ENCODE measurements around the gene TTYH2.
A peak's percentile ranks its signal among the peaks of the same experiment; 100 is the strongest.

Gene TTYH2

GRCh38 chr17:74194682-74195081 lies 18.7 kb upstream of the TTYH2 start:
- DNase-seq (ENCODE audit: low spot score): no peak

GRCh38 chr17:74196541-74197317 lies 16.6 kb upstream of the TTYH2 start:
- DNase-seq (ENCODE audit: low spot score): no peak

GRCh38 chr17:74197801-74198200 lies 15.6 kb upstream of the TTYH2 start:
- no peak for DNase-seq (ENCODE audit: low spot score)

GRCh38 chr17:74198694-74199093 lies 14.7 kb upstream of the TTYH2 start:
- no peak for DNase-seq (ENCODE audit: low spot score)

GRCh38 chr17:74199306-74200092 lies 13.9 kb upstream of the TTYH2 start:
- peak; percentile 93 for DNase-seq (ENCODE audit: low spot score)

GRCh38 chr17:74200112-74200511 lies 13.3 kb upstream of the TTYH2 start:
- no peak for DNase-seq (ENCODE audit: low spot score)

- DNase-seq (ENCODE audit: low spot score): peak; percentile 76
Observed at GRCh38 chr17:74201250-74201649, 12.1 kb upstream of the TTYH2 start.

- DNase-seq (ENCODE audit: low spot score): no peak
Observed at GRCh38 chr17:74201948-74202347, 11.4 kb upstream of the TTYH2 start.

GRCh38 chr17:74202938-74203337 lies 10.4 kb upstream of the TTYH2 start:
- peak; percentile 64 for DNase-seq (ENCODE audit: low spot score)

- peak; percentile 94 for DNase-seq (ENCODE audit: low spot score)
Observed at GRCh38 chr17:74203439-74204240, 9.7 kb upstream of the TTYH2 start, which contains the start of gene RPL38. Gene RPL38 (plus strand): TSS chr17:74203678. CDS start chr17:74203956, 278 bp downstream.

GRCh38 chr17:74204474-74204873 lies 8.9 kb upstream of the TTYH2 start:
- no peak for DNase-seq (ENCODE audit: low spot score)

GRCh38 chr17:74205274-74205673 lies 8.1 kb upstream of the TTYH2 start:
- no peak for DNase-seq (ENCODE audit: low spot score)

GRCh38 chr17:74206332-74206818 lies 7.0 kb upstream of the TTYH2 start:
- DNase-seq (ENCODE audit: low spot score): no peak

GRCh38 chr17:74210191-74211140 lies 2.9 kb upstream of the TTYH2 start:
- peak; percentile 91 for DNase-seq (ENCODE audit: low spot score)

GRCh38 chr17:74211141-74211911 lies 2.0 kb upstream of the TTYH2 start:
- no peak for DNase-seq (ENCODE audit: low spot score)

GRCh38 chr17:74211912-74212208 lies 1.5 kb upstream of the TTYH2 start:
- no peak for DNase-seq (ENCODE audit: low spot score)

- no peak for DNase-seq (ENCODE audit: low spot score)
Observed at GRCh38 chr17:74212209-74212912, 1.0 kb upstream of the TTYH2 start.

GRCh38 chr17:74213861-74214391 lies 555 bp downstream of the TTYH2 start:
- no peak for DNase-seq (ENCODE audit: low spot score)

GRCh38 chr17:74214484-74215341 lies 1.3 kb downstream of the TTYH2 start:
- DNase-seq (ENCODE audit: low spot score): no peak

Measured in D341Med (cell line).